ENCODE measurements around the gene SNRNP70.
"Not testable (repeated sequence)": the region's sequence is repeated elsewhere in the genome, so short reads cannot be mapped to it uniquely, and the experiment has no call there.

The SNRNP70 gene

DNA sequence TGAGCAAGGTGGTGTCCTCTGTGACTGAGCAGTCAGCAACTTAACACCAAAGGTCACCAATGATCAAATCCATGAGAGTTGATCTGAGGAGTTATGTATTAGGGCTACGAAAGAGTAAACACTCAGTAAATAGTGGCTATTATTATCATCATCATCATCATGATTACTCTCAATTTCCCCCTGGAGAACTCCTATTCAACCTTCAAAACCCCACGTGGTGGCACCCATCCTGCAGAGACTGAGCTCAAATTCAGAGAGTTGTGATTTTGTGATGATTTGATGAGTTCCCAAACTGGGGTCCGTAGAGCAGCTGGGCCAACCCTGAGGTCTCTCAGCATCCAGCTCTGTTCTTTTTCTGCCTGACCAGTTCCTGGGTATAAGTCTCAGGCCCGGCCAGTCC, 35.4 kb upstream of the SNRNP70 start:
- DNase-seq; H3K27ac ChIP-seq (ENCODE audit: insufficient read depth, low read length, poor library complexity, severe bottlenecking); H3K4me3 ChIP-seq (ENCODE audit: insufficient read depth, low read depth, low read length, poor library complexity, severe bottlenecking); H3K36me3 ChIP-seq (ENCODE audit: control insufficient read depth, insufficient read depth, low read length); H3K4me1 ChIP-seq (ENCODE audit: control insufficient read depth, insufficient read depth, low read length, poor library complexity, severe bottlenecking); H3K9me3 ChIP-seq (ENCODE audit: control insufficient read depth, low read length); H3K27me3 ChIP-seq (replicated peaks; ENCODE audit: control insufficient read depth, insufficient read depth, low read length, poor library complexity, severe bottlenecking): not testable (repeated sequence)

DNA sequence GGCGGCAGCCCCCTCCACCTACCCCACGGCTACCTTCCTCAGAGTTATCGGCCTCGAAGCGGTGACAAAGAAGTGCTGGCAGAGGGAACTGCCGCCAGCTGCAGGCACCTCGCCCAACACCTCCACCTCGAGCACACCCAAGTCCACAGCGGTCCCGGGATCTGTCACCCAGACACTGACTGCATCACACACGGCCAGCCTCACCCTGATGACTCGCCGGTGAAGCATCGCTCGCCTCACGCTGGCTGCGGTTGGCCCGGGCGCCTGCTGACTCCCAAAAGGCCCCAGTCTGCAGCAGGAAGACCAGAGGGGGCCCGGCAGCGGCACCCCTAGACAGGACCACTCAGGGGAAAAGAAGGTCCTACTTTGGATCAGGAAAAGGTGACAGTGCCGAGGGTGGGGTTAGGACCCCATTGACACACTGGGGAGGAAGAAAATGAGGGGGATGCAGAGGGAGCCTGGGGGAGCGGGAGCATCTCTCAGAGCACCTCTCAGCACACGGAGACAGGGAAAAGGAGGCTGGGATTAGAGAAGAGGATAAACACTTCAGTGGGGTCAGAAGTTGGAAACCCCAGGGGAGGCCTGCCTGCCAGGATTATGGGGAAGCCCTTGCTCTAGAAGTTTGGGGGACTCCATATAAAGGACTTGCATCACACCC, 34.7 kb upstream of the SNRNP70 start:
- H3K27ac ChIP-seq (ENCODE audit: insufficient read depth, low read length, poor library complexity, severe bottlenecking); H3K4me1 ChIP-seq (ENCODE audit: control insufficient read depth, insufficient read depth, low read length, poor library complexity, severe bottlenecking); H3K4me3 ChIP-seq (ENCODE audit: insufficient read depth, low read depth, low read length, poor library complexity, severe bottlenecking); DNase-seq; H3K9me3 ChIP-seq (ENCODE audit: control insufficient read depth, low read length); H3K27me3 ChIP-seq (replicated peaks; ENCODE audit: control insufficient read depth, insufficient read depth, low read length, poor library complexity, severe bottlenecking); H3K36me3 ChIP-seq (ENCODE audit: control insufficient read depth, insufficient read depth, low read length): not testable (repeated sequence)

DNA sequence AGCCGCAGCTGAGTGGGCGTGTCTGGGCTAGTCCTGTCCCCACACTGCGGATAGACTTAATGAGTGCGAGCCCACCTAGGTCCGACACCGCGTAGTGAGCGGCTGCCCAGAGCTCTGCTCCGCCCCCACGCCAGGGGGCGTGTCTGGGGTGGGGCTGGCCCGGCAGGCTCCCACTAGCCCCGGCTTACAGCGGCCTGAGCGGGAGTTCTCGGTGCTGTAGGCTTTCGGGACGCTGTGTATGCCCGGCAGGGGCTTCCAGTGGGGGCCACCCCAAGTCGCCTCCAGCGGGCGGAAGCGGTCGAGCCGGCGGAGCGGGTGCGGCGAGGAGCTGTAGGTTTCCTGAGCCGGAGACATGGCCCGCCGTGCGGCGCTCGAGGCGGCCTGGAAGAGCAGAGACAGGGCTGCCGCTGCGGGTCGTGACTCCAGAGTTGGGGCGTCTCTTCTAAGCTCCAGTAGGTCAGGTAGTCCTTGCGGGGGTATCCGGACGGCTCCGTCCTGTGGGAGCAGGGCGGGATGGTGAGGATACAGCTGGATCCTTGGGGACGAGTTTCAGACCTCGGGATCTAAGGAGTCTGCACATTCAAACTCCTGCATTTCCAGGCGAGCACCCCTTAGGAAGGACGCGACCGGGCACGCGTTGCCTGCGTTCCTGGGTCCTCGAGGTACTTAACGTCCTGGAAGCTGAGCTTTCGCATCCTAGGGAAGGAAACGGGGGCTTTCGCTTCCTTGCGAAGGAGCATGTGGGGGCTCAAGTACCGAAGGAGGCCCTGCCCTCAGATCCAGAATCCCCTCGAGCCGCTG, 28.9 kb upstream of the SNRNP70 start:
- Histone ChIP-seq H3K36me3 (ENCODE audit: control insufficient read depth, insufficient read depth, low read length) (no peaks in the 10 kb centered on the region), H3K27me3 (replicated peaks; ENCODE audit: control insufficient read depth, insufficient read depth, low read length, poor library complexity, severe bottlenecking) (peaks cover 10% of the 10 kb centered on the region), H3K4me1 (ENCODE audit: control insufficient read depth, insufficient read depth, low read length, poor library complexity, severe bottlenecking) (peaks cover 24% of the 10 kb centered on the region), H3K9me3 (ENCODE audit: control insufficient read depth, low read length) (no peaks in the 10 kb centered on the region), H3K4me3 (ENCODE audit: insufficient read depth, low read depth, low read length, poor library complexity, severe bottlenecking) (peak overlapping the region; percentile 73), H3K27ac (ENCODE audit: insufficient read depth, low read length, poor library complexity, severe bottlenecking) (no peak overlapping the region)
- peak in 1 of 3 donors; percentile 45 for DNase-seq

DNA sequence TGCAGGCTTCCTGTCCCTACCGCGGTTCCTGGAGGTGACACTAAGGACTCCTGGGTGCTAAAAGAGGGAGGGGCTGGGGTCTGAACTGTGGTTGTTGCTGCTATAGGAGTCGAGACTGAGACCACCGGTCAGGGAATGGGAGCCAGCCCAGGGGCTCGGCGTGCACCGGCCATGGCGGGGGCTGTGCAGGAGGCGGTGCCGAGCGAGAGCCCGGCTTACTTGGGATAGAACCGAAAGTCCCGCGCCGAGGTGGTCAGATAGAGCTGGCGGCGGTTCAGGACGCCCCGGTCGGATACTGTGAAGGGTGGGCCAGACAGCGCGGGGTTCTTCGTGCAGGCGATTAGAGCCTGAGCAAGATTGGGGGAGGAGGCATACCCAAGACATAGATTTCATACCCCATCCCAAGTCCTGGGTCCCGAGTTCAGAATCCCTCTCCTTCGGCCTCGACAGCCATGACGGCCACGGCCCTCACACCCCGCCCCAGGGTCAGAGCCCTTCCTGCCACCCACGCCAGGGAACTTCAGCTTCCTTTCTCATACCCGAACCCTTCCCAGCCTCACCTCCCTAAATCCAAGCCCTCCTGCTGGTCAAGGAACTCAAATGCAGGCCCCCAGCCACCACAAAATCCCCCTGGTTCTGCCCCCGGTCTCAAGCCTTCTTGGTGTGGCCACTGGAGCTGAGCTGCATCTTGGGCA, 28.2 kb upstream of the SNRNP70 start:
- Histone ChIP-seq H3K4me1 (ENCODE audit: control insufficient read depth, insufficient read depth, low read length, poor library complexity, severe bottlenecking) (peaks cover 24% of the 10 kb centered on the region), H3K4me3 (ENCODE audit: insufficient read depth, low read depth, low read length, poor library complexity, severe bottlenecking) (peak overlapping the region; percentile 73)
- not testable (repeated sequence) for H3K9me3 ChIP-seq (ENCODE audit: control insufficient read depth, low read length); H3K27me3 ChIP-seq (replicated peaks; ENCODE audit: control insufficient read depth, insufficient read depth, low read length, poor library complexity, severe bottlenecking); DNase-seq; H3K27ac ChIP-seq (ENCODE audit: insufficient read depth, low read length, poor library complexity, severe bottlenecking); H3K36me3 ChIP-seq (ENCODE audit: control insufficient read depth, insufficient read depth, low read length)

DNA sequence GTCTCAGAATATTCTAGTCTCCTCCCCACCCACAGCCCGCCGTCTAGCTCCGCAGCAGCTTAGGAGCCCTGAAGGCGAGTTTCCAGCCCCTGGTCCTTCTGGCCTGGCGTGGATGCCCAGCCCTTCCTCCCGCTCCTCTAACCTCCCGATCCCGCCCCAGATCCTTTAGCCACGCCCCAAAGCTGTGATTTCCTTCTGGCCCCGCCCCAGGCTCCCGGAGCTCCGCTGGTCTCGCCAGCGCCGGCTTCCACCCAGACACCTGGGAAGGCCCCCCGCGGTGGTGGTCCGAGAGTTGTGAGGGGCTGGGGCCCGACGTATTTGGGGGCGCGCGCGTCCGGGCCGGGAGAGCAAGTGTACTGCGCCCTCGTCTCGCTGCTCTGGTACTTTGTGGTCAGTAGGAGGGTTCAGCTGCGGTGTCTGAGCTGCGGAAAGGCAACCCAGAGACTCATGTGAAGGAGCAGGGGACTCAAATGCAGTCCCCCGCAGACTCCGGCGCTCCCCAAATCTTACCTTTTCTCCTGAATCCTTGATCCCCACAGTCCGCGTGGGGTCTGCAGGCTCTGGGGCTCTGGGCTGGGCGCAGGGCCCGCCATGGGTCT, 27.5 kb upstream of the SNRNP70 start, which contains the start of gene CGB7:
Gene CGB7 (minus strand): TSS at position 114 of the 599 bp plus-strand sequence. CDS start 2,374 bp downstream, outside the sequence.
- Histone ChIP-seq H3K36me3 (ENCODE audit: control insufficient read depth, insufficient read depth, low read length) (no peaks in the 10 kb centered on the region), H3K27me3 (replicated peaks; ENCODE audit: control insufficient read depth, insufficient read depth, low read length, poor library complexity, severe bottlenecking) (peaks cover 10% of the 10 kb centered on the region), H3K4me3 (ENCODE audit: insufficient read depth, low read depth, low read length, poor library complexity, severe bottlenecking) (peak within 1 kb of the TSS; percentile 73), H3K27ac (ENCODE audit: insufficient read depth, low read length, poor library complexity, severe bottlenecking) (no peak within 1 kb of the TSS), H3K9me3 (ENCODE audit: control insufficient read depth, low read length) (no peaks in the 10 kb centered on the region), H3K4me1 (ENCODE audit: control insufficient read depth, insufficient read depth, low read length, poor library complexity, severe bottlenecking) (peaks cover 24% of the 10 kb centered on the region)
- peak in 2 of 3 donors; percentile 21 to 36 for DNase-seq

DNA sequence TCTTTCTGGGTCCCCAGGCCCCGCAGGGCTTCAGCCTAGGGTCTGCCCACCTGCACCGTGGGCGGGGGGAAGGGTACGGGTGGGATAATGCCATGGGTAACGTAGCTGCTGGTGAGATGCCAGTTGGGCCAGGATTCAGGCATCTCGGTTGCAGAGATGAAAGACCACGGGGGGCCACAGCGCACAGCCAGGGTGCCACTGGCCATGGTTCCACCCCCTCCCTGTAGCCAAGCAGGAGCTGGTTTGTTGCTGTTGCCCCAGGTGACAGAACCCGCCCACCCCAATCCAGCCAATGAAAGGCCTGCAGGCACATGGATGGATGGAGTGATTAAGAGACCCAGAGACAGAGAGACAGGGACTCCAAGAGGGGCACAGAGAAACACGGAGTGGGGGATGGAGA, 26.7 kb upstream of the SNRNP70 start:
- Histone ChIP-seq H3K4me1 (ENCODE audit: control insufficient read depth, insufficient read depth, low read length, poor library complexity, severe bottlenecking) (peaks cover 24% of the 10 kb centered on the region), H3K27ac (ENCODE audit: insufficient read depth, low read length, poor library complexity, severe bottlenecking) (no peak overlapping the region), H3K4me3 (ENCODE audit: insufficient read depth, low read depth, low read length, poor library complexity, severe bottlenecking) (no peak overlapping the region), H3K9me3 (ENCODE audit: control insufficient read depth, low read length) (no peaks in the 10 kb centered on the region), H3K27me3 (replicated peaks; ENCODE audit: control insufficient read depth, insufficient read depth, low read length, poor library complexity, severe bottlenecking) (peaks cover 10% of the 10 kb centered on the region), H3K36me3 (ENCODE audit: control insufficient read depth, insufficient read depth, low read length) (no peaks in the 10 kb centered on the region)
- no peak for DNase-seq

DNA sequence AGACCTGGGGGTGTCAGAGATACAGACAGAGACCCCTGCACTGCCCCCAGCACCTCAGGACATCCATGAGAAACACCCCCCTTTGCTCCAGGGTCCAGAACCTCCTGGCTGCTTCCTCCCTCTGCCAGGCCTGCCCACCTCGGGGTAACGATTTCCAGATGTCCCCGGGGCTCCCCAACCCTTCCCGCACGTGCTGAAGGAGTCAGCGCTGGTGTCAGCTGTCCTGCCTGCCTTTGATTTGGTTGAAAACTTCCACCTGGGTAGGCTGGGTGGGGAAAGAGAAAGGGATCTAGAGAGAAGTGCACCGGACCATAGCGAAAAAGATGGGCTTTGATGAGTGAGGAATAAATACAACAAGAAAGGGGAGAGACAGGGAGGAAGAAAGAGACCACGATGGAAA, 26.2 kb upstream of the SNRNP70 start:
- Histone ChIP-seq H3K4me3 (ENCODE audit: insufficient read depth, low read depth, low read length, poor library complexity, severe bottlenecking) (no peak overlapping the region), H3K27ac (ENCODE audit: insufficient read depth, low read length, poor library complexity, severe bottlenecking) (no peak overlapping the region), H3K27me3 (replicated peaks; ENCODE audit: control insufficient read depth, insufficient read depth, low read length, poor library complexity, severe bottlenecking) (peaks cover 15% of the 10 kb centered on the region), H3K36me3 (ENCODE audit: control insufficient read depth, insufficient read depth, low read length) (no peaks in the 10 kb centered on the region), H3K9me3 (ENCODE audit: control insufficient read depth, low read length) (no peaks in the 10 kb centered on the region), H3K4me1 (ENCODE audit: control insufficient read depth, insufficient read depth, low read length, poor library complexity, severe bottlenecking) (peaks cover 24% of the 10 kb centered on the region)
- DNase-seq = no peak

DNA sequence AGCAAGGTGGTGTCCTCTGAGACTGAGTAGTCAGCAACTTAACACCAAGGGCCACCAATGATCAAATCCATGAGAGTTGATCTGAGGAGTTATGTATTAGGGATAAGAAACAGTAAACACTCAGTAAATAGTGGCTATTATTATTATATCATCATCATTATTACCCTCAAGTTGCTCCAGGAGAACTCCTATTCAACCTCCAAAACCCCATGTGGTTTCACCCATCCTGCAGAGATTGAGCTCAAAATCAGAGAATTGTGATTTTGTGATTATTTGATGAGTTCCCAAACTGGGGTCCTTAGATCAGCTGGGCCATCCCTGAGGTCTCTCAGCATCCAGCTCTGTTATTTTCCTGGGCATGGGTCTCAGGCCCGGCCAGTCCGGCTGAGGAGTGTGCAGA, 24.3 kb upstream of the SNRNP70 start:
- H3K36me3 ChIP-seq (ENCODE audit: control insufficient read depth, insufficient read depth, low read length) = no peaks in the 10 kb centered on the region
- no peak overlapping the region for H3K27ac ChIP-seq (ENCODE audit: insufficient read depth, low read length, poor library complexity, severe bottlenecking)
- H3K27me3 ChIP-seq (replicated peaks; ENCODE audit: control insufficient read depth, insufficient read depth, low read length, poor library complexity, severe bottlenecking) = peaks cover 28% of the 10 kb centered on the region
- no peak for DNase-seq
- H3K4me1 ChIP-seq (ENCODE audit: control insufficient read depth, insufficient read depth, low read length, poor library complexity, severe bottlenecking) = peaks cover 21% of the 10 kb centered on the region
- H3K4me3 ChIP-seq (ENCODE audit: insufficient read depth, low read depth, low read length, poor library complexity, severe bottlenecking) = no peak overlapping the region
- H3K9me3 ChIP-seq (ENCODE audit: control insufficient read depth, low read length) = no peaks in the 10 kb centered on the region

DNA sequence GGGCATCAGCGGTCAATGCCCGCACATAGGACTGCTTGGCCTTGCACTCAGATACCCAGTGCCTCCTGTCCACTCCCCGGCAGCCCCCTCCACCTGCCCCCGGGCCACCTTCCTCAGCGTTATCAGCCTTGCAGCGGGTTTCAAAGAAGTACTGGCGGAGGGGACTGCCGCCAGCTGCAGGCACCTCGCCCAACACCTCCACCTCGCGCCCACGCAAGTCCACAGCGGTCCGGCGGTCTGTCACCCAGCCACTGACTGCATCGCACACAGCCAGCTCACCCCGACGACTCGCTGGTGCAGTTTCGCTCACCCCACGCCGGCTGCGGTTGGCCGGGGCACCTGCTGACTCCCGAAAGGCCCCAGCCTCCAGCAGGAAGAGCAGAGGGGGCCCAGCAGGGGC, 23.8 kb upstream of the SNRNP70 start:
- Histone ChIP-seq H3K27me3 (replicated peaks; ENCODE audit: control insufficient read depth, insufficient read depth, low read length, poor library complexity, severe bottlenecking) (peaks cover 28% of the 10 kb centered on the region), H3K36me3 (ENCODE audit: control insufficient read depth, insufficient read depth, low read length) (no peaks in the 10 kb centered on the region), H3K27ac (ENCODE audit: insufficient read depth, low read length, poor library complexity, severe bottlenecking) (no peak overlapping the region), H3K4me1 (ENCODE audit: control insufficient read depth, insufficient read depth, low read length, poor library complexity, severe bottlenecking) (peaks cover 16% of the 10 kb centered on the region), H3K9me3 (ENCODE audit: control insufficient read depth, low read length) (no peaks in the 10 kb centered on the region), H3K4me3 (ENCODE audit: insufficient read depth, low read depth, low read length, poor library complexity, severe bottlenecking) (no peak overlapping the region)
- no peak for DNase-seq
